ENCODE data around the gene C16orf92. TPM values are rescaled to one million over a fixed set of nuclear protein-coding genes. Genes with fewer than 3 reads are reported as not detected.
"Not testable (repeated sequence)": the region's sequence is repeated elsewhere in the genome, so short reads cannot be mapped to it uniquely, and the experiment has no call there.

The C16orf92 gene
- total RNA-seq, 2 donors from 2014 or later, result not detected

DNA sequence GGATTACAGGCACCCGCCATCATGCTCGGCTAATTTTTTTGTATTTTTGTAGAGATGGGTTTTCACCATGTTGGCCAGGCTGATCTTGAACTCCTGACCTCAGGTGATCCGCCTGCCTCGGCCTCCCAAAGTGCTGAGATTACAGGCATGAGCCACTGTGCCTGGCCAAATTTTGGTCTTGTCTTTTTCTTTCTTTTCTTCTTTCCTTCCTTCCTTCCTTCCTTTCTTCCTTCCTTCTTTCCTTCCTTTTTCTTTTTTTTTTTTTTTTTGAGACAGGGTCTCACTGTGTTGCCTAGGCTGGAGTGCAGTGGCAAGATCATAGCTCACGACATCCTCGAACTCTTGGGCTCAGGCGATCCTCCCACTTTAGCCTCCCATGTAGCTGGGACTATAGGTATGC lies 7.5 kb upstream of the C16orf92 start:
- H3K27ac Mint-ChIP-seq; H3K4me3 Mint-ChIP-seq; DNase-seq; H3K27me3 Mint-ChIP-seq (ENCODE audit: low read depth); H3K9me3 Mint-ChIP-seq; H3K36me3 Mint-ChIP-seq (ENCODE audit: insufficient read depth in 2 of 2); ATAC-seq (replicated peaks in 1 of 2): not testable (repeated sequence)
- peaks cover 17% of the 10 kb centered on the region for H3K4me1 Mint-ChIP-seq (ENCODE audit: low read depth)

DNA sequence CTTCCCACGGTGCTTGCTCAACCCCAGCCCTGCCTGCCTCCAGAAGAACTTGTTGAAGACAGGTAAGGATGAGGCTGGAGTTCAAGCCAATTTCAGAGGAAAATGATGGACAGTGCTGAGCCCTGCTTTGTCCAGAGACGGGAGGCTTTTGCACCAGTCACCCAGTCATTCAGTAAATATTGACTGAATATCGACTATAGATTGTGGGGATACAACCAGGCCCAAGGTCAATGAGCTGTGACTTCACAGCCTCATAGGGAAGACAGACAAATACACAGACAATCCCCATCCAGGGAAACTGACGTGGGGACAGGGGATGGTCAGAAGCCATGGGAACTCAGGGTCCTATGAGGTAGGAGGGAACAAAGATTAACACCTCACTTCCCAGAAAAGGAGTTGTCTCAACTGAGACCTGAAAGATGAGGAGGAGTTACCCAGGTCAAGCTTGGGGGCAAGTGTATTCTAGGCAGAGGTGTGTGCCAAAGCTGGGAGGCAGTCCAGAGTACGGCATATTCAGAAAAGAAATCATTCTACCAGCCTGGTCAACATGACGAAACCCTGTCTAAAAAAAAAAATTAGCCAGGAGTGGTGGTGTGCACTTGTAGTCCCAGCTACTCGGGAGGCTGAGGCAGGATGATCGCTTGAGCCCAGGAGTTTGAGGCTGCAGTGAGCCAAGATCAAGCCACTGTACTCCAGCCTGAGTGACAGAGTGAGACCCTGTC lies 6.3 kb upstream of the C16orf92 start:
- Mint-ChIP-seq H3K4me1 (ENCODE audit: low read depth) (peaks cover 22% of the 10 kb centered on the region), H3K36me3 (ENCODE audit: insufficient read depth in 2 of 2) (peaks cover 2% of the 10 kb centered on the region in 2 donors), H3K27ac (no peak overlapping the region), H3K9me3 (no peaks in the 10 kb centered on the region), H3K27me3 (ENCODE audit: low read depth) (peaks cover 17% of the 10 kb centered on the region), H3K4me3 (no peak overlapping the region)
- ATAC-seq (replicated peaks in 1 of 2) (no peak), DNase-seq (no peak)

DNA sequence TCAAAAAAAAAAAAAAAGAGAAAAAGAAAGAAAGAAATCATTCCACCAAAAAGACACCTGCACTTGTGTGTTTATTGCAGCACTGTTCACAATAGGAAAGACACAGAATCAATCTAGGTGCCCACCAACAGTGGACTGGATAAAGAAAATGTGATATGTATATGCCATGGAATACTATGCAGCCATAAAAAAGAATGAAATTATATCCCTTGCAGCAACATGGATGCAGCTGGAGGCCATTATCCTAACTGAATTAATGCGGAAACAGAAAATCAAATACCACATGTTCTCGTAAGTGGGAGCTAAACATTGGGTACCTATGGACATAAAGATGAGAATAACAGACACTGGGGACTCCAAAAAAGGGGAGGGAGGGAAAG lies 5.7 kb upstream of the C16orf92 start:
- H3K4me1 Mint-ChIP-seq (ENCODE audit: low read depth), result peaks cover 17% of the 10 kb centered on the region
- H3K4me3 Mint-ChIP-seq, result no peak overlapping the region
- ATAC-seq (replicated peaks in 1 of 2), result no peak
- no peaks in the 10 kb centered on the region for H3K9me3 Mint-ChIP-seq
- H3K36me3 Mint-ChIP-seq (ENCODE audit: insufficient read depth in 2 of 2), result no peaks in the 10 kb centered on the region
- H3K27ac Mint-ChIP-seq, result no peak overlapping the region
- H3K27me3 Mint-ChIP-seq (ENCODE audit: low read depth), result peaks cover 12% of the 10 kb centered on the region
- no peak for DNase-seq

GRCh38 chr16:30017937-30018336 lies 5.1 kb upstream of the C16orf92 start:
- not testable (repeated sequence) for ATAC-seq (replicated peaks in 1 of 2); H3K27ac Mint-ChIP-seq; H3K4me3 Mint-ChIP-seq; DNase-seq; H3K36me3 Mint-ChIP-seq (ENCODE audit: insufficient read depth in 2 of 2); H3K9me3 Mint-ChIP-seq
- peaks cover 11% of the 10 kb centered on the region for H3K27me3 Mint-ChIP-seq (ENCODE audit: low read depth)
- peaks cover 17% of the 10 kb centered on the region for H3K4me1 Mint-ChIP-seq (ENCODE audit: low read depth)

GRCh38 chr16:30018731-30019158 lies 4.3 kb upstream of the C16orf92 start:
- H3K4me1 Mint-ChIP-seq (ENCODE audit: low read depth), result peaks cover 17% of the 10 kb centered on the region
- H3K9me3 Mint-ChIP-seq, result no peaks in the 10 kb centered on the region
- no peaks in the 10 kb centered on the region for H3K36me3 Mint-ChIP-seq (ENCODE audit: insufficient read depth in 2 of 2)
- H3K4me3 Mint-ChIP-seq, result no peak overlapping the region
- ATAC-seq (replicated peaks in 1 of 2), result peak in 1 of 2 donors; percentile 21
- H3K27me3 Mint-ChIP-seq (ENCODE audit: low read depth), result peaks cover 11% of the 10 kb centered on the region
- no peak for DNase-seq
- H3K27ac Mint-ChIP-seq, result no peak overlapping the region

DNA sequence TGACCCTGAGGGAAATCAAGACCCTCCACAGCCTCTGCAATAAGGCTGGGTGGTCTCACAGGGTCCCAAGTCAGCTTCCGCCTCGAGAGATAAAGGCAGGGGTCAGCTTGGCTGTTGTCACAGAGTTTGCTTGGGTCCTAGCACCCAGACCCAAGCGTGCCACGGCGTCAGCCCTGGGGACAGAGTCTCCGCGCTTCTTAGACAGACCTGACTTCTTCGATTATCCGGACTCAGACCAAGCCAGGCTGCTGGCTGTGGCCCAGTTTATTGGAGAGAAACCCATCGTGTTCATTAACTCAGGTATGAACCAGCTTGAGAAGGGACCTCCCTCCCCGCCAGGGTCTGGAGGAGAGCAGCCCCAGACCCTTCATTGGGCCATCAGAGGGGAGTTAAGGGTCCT lies 588 bp downstream of the C16orf92 start:
- ATAC-seq (replicated peaks in 1 of 2), result no peak
- Mint-ChIP-seq H3K36me3 (ENCODE audit: insufficient read depth in 2 of 2) (no peaks in the 10 kb centered on the region), H3K4me1 (ENCODE audit: low read depth) (peaks cover 15% of the 10 kb centered on the region), H3K27me3 (ENCODE audit: low read depth) (peaks cover 31% of the 10 kb centered on the region), H3K9me3 (no peaks in the 10 kb centered on the region), H3K4me3 (no peak overlapping the region), H3K27ac (no peak overlapping the region)
- no peak for DNase-seq

- DNase-seq (no peak), ATAC-seq (replicated peaks in 1 of 2) (no peak)
- no peak overlapping the region for H3K4me3 Mint-ChIP-seq
- no peaks in the 10 kb centered on the region for H3K9me3 Mint-ChIP-seq
- no peaks in the 10 kb centered on the region for H3K36me3 Mint-ChIP-seq (ENCODE audit: insufficient read depth in 2 of 2)
- H3K4me1 Mint-ChIP-seq (ENCODE audit: low read depth), result peaks cover 12% of the 10 kb centered on the region
- no peak overlapping the region for H3K27ac Mint-ChIP-seq
- H3K27me3 Mint-ChIP-seq (ENCODE audit: low read depth), result peaks cover 37% of the 10 kb centered on the region
Observed at GRCh38 chr16:30024451-30024850, 1.5 kb downstream of the C16orf92 start.

DNA sequence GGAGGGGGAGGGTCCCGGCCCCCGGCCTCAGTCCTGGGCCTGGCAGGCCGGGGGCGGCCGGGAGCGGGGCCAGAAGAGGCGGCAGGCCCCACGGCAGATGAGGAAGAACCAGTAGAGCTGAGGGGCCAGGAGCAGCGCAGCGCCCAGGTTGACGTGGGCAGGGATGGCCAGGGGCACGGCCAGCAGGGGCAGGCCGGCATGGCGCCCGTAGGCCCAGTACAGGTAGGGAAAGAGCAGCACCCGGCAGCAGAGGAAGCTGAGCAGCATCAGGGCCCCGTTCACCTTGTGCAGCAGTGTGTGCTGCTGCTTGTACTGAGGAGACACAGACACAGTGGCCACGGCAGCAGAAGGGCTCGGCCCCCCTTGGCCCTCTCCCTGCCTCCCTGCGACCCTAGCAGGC lies 2.2 kb downstream of the C16orf92 start:
- peaks cover 14% of the 10 kb centered on the region for H3K4me1 Mint-ChIP-seq (ENCODE audit: low read depth)
- H3K27me3 Mint-ChIP-seq (ENCODE audit: low read depth), result peaks cover 44% of the 10 kb centered on the region
- no peak overlapping the region for H3K4me3 Mint-ChIP-seq
- H3K36me3 Mint-ChIP-seq (ENCODE audit: insufficient read depth in 2 of 2), result no peaks in the 10 kb centered on the region
- no peak for ATAC-seq (replicated peaks in 1 of 2)
- DNase-seq, result no peak
- no peaks in the 10 kb centered on the region for H3K9me3 Mint-ChIP-seq
- no peak overlapping the region for H3K27ac Mint-ChIP-seq

- Mint-ChIP-seq H3K36me3 (ENCODE audit: insufficient read depth in 2 of 2) (no peaks in the 10 kb centered on the region), H3K27ac (no peak overlapping the region), H3K27me3 (ENCODE audit: low read depth) (peaks cover 44% of the 10 kb centered on the region), H3K4me1 (ENCODE audit: low read depth) (peaks cover 15% of the 10 kb centered on the region), H3K4me3 (no peak overlapping the region), H3K9me3 (no peaks in the 10 kb centered on the region)
- DNase-seq, result no peak
- no peak for ATAC-seq (replicated peaks in 1 of 2)
Observed at GRCh38 chr16:30025574-30025973, 2.6 kb downstream of the C16orf92 start.

DNA sequence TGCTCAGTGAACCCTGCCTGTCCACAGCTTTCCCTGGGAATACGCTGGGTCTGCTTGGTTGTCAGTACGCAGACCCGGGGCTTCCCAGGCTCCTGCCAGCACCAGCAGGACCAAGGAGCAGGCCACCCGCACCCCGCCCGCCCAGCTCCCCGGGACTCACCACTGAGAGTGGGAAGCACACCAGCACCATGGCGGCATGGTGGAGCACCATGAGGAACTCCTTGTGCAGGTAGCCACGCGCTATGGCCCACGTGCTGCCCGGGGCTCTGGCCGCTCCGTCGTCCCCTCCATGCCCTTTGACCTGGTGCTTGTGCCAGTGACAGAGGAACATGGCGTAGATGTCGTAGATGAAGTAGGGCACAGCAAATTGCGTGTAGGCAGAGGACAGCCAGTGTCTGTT lies 3.5 kb downstream of the C16orf92 start:
- H3K27ac Mint-ChIP-seq, result no peak overlapping the region
- DNase-seq, result no peak
- no peaks in the 10 kb centered on the region for H3K9me3 Mint-ChIP-seq
- peaks cover 38% of the 10 kb centered on the region for H3K27me3 Mint-ChIP-seq (ENCODE audit: low read depth)
- peaks cover 6% of the 10 kb centered on the region for H3K4me1 Mint-ChIP-seq (ENCODE audit: low read depth)
- no peak for ATAC-seq (replicated peaks in 1 of 2)
- no peak overlapping the region for H3K4me3 Mint-ChIP-seq
- H3K36me3 Mint-ChIP-seq (ENCODE audit: insufficient read depth in 2 of 2), result no peaks in the 10 kb centered on the region

- Mint-ChIP-seq H3K9me3 (no peaks in the 10 kb centered on the region), H3K4me3 (no peak overlapping the region), H3K27ac (no peak overlapping the region), H3K36me3 (ENCODE audit: insufficient read depth in 2 of 2) (no peaks in the 10 kb centered on the region), H3K27me3 (ENCODE audit: low read depth) (peaks cover 47% of the 10 kb centered on the region), H3K4me1 (ENCODE audit: low read depth) (peaks cover 13% of the 10 kb centered on the region)
- ATAC-seq (replicated peaks in 1 of 2) (no peak), DNase-seq (no peak)
Observed at GRCh38 chr16:30027588-30028437, 4.8 kb downstream of the C16orf92 start.

DNA sequence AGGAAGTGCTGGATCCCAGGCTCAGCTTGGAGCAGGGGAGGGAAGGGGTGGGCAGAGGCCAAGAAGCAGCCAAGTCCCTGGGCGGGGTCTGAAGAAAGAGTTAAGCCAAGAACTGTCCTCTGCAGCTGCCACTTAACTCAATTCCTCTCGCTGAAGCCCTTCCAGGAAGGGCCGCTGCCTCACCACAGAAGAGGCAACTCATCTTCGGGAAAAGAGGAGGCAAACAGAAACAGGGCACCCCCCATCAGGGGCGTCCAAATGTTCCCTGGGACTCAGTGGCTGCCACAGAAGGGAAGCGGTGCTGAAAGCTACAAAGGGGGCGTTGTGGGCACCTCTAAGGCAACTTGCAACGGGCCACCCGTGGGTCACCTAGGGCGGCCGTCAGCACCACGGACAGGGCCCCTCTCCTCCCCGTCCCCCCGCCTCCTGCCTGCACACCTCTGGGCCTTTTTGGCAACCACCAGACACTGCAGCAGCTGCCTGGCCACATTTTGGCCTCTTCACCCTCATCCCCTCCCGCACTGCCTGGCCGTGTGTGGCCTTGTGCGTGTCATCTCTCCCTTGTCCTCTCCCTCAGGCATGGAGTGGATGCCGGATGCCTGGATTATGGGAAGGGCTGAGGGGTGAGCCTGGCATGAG lies 5.6 kb downstream of the C16orf92 start:
- H3K9me3 Mint-ChIP-seq, result no peaks in the 10 kb centered on the region
- H3K27me3 Mint-ChIP-seq (ENCODE audit: low read depth), result peaks cover 47% of the 10 kb centered on the region
- no peak for ATAC-seq (replicated peaks in 1 of 2)
- H3K27ac Mint-ChIP-seq, result no peak overlapping the region
- DNase-seq, result peak; percentile 41
- peaks cover 13% of the 10 kb centered on the region for H3K4me1 Mint-ChIP-seq (ENCODE audit: low read depth)
- H3K36me3 Mint-ChIP-seq (ENCODE audit: insufficient read depth in 2 of 2), result no peaks in the 10 kb centered on the region
- H3K4me3 Mint-ChIP-seq, result no peak overlapping the region

GRCh38 chr16:30030011-30030685 lies 7.2 kb downstream of the C16orf92 start:
- no peak for DNase-seq
- H3K36me3 Mint-ChIP-seq (ENCODE audit: insufficient read depth in 2 of 2), result no peaks in the 10 kb centered on the region
- H3K27ac Mint-ChIP-seq, result no peak overlapping the region
- H3K27me3 Mint-ChIP-seq (ENCODE audit: low read depth), result peaks cover 47% of the 10 kb centered on the region
- ATAC-seq (replicated peaks in 1 of 2), result no peak
- peak overlapping the region in 1 of 2 donors; percentile 39 for H3K4me3 Mint-ChIP-seq
- H3K4me1 Mint-ChIP-seq (ENCODE audit: low read depth), result peaks cover 13% of the 10 kb centered on the region
- no peaks in the 10 kb centered on the region for H3K9me3 Mint-ChIP-seq

Measured in activated T-cell treated with anti-CD3 and anti-CD28 coated beads, Interleukin-2, amount 50 U/mL, for 72 hours (primary cell).